CMK (cell line): ENCODE data around the gene PARD3B.

Experiments used
- DNase-seq: peaks from one replicate; pipeline ENCODE4 v3.0.0-alpha.2; 2010; ENCODE audit warnings: low read depth

PARD3B gene

GRCh38 chr2:204770735-204771134 is 225.5 kb downstream of the PARD3B start:
- no peak for DNase-seq

GRCh38 chr2:204771721-204772120 is 226.4 kb downstream of the PARD3B start:
- no peak for DNase-seq

DNA sequence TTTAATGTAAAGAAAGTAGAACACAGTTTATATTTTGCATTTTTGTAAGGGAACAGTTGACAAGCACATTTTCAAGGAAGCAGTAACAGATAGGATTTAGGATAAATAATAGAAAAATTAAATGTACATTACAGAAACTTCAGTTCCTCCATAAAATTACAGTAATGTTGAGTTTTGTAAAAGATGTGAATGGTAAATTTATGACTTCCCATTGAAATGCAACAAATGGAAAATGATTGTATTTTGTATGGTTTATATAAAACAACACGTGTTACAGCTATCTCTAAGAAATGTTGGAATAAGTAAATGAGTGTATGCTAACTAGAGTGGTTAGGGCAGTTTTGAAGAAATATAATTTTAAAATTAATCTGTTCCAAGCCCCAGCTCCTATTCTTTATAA is 227.3 kb downstream of the PARD3B start:
- no peak for DNase-seq

GRCh38 chr2:204775766-204776165 is 230.5 kb downstream of the PARD3B start:
- DNase-seq, result no peak

DNA sequence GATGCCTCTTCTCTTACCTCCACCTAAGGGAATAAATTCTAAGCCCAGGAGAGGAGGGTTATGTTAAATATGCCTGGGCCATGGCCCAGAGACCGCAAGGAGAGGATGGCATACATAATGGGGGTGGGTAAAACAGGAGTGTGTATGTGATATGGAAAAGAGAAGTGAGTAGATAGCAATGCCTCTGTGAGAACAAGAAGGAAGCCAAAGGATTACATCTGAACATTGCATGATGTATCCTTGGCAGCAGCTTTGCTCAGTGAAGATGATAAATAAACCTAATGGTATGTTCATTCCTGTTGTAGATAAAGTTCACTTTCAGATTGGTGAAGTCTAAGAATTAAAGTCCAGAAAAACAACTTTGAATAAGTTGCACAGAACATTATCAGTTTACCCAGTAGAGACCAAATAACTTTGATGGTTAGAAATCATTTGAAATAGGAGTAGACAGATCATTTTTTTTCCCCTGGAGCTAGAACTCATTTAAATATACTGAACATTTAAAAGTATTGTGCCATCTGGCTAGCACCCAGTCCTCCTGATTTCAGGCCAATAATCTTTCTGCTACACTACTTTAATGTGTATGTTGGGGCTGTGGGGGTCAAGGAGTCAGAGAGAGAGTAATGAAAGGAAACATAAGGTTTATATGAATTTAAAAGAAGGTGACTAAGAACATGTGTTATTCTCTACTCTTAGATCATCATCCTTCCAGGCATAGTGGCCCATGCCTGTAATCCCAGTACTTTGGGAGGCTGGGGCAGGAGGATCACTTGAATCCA is 231.7 kb downstream of the PARD3B start:
- peak; percentile 50 for DNase-seq

- DNase-seq, result no peak
These were observed 234.5 kb downstream of the PARD3B start for GRCh38 chr2:204779771-204780170.

DNA sequence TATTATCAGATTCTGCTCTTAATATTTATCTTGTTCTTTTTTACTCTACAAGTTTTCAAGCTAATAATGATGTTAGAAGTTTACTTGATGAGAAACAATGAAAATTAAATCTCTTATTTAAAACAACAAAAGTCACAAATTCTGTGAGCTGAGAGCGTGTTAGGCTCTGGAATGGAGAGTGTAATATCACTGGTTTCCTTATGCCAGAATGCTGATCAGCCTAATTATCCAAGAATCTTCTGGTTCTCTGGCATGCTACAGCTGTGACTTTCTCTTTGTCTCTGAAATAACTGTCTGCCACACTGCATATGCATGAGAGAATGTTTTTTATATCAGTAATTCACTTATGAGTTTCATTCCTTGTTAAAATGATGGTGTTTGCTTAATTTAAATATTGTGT is 236.7 kb downstream of the PARD3B start:
- DNase-seq, result no peak

- DNase-seq, result no peak
These were observed 244.8 kb downstream of the PARD3B start for GRCh38 chr2:204790076-204790475.

DNA sequence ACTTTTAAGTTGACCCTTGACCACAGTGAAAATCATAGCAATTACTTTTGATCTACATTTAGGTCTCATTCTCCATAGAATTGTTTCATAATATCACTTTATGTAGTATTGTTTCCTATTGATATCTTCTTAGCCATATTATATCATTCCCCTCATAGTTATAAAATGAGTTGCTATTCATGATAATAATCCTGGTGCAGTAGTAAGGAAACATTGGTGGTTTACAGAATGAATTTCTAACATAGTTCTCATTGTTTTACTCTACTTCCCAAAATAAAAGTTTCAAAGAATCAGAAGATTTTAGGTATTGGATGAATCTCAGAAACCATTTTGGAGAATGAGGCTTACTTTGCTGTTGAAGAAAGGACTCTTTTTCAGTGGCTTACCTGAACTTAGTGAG is 246.0 kb downstream of the PARD3B start:
- DNase-seq, result no peak

DNA sequence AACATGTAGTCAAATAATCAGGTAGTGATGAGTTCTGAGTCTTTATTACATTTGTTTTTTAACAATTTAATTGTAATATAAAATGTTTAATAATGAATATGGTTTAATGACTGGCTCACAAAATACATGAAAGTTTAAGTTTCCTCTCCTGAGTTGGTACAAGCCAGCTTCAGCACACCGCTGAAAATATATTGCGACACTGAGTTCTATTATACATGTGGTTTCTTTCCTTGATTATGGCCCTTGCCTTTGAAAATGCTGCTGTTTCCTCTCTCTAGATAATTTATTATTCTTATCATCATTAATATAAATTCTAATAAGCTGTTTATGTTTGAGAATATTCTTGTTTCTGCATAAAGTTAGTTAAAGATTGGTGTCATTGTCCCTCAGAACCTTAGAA is 249.3 kb downstream of the PARD3B start:
- DNase-seq, result no peak

- no peak for DNase-seq
These were observed 249.9 kb downstream of the PARD3B start for GRCh38 chr2:204795156-204795555.

- no peak for DNase-seq
These were observed 251.3 kb downstream of the PARD3B start for GRCh38 chr2:204796581-204796980.

DNA sequence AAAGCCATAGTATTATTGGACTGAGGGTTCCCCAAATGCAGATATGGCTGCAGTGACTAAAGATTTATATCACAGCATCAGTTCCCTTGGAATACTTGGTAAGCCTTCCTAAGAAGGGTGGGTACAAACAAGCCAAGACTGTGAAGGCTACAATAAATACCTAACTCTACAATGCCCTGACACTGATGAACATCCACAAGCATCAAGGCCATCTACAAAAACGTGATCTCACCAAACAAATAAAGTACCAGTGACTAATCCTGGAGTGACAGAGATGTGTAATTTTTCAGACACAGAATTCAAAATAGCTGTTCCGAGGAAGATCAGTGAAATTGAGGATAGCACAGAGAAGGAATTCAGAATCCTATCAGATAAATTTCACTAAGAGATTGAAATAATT is 254.5 kb downstream of the PARD3B start:
- no peak for DNase-seq

DNA sequence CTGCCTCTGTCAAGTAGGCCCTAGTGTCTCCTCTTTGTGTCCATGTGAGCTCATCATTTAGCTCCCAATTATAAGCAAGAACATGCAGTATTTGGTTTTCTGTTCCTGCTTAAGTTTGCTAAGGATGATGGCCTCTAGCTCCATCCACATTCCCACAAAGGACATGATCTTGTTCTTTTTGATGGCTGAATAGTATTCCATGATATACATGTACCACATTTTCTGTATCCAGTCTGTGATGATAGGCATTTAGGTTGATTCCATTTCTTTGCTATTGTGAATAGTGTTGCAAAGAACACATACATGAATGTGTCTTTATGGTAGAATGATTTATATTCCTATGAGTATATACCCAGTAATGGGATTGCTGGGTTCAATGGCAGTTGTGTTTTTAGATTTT is 263.2 kb downstream of the PARD3B start:
- DNase-seq, result no peak

- DNase-seq, result no peak
These were observed 279.6 kb downstream of the PARD3B start for GRCh38 chr2:204824751-204825453.

- DNase-seq, result no peak
These were observed 280.4 kb downstream of the PARD3B start for GRCh38 chr2:204825681-204826080.

- no peak for DNase-seq
These were observed 282.7 kb downstream of the PARD3B start for GRCh38 chr2:204827701-204828590.

GRCh38 chr2:204834716-204835384 is 289.6 kb downstream of the PARD3B start:
- no peak for DNase-seq

DNA sequence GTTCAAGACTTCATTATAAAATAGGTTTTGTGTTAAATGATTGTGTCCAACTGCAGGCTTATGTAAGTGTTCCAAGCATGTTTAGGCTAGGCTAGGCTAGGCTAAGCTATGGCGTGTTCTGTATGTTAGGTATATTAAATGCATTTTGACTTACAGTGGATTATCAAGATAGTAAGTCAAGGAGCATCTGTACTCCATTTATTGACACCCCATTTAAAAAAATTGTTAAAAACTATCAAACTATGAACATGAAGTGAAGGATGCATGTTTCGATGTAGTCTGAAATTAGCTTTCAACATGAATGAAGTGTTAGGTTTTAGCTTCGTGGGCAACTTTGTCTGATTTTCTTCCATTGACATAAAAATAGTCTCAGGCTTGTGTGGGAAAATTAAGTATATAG is 290.5 kb downstream of the PARD3B start:
- no peak for DNase-seq

DNA sequence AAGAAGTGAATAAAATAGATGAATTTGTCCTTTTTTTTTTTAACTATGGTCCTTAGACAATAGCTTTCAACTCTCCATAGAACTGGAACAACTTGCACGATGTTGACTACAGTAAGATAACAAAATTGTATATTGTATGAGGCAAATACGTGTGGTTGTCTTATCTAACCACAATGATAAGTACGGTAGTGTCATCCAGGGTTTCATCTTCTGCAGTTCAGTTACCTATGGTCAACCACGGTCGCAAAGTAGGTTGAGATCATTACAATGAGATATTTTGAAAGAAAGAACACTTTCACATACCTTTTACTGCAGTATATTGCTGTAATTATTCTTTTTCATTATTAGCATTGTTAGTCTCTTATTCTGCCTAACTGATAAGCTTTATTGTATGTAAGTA is 295.2 kb downstream of the PARD3B start:
- no peak for DNase-seq

- no peak for DNase-seq
These were observed 296.8 kb downstream of the PARD3B start for GRCh38 chr2:204842068-204842467.
